ENCODE data around the gene HMCN2.

HMCN2 gene

DNA sequence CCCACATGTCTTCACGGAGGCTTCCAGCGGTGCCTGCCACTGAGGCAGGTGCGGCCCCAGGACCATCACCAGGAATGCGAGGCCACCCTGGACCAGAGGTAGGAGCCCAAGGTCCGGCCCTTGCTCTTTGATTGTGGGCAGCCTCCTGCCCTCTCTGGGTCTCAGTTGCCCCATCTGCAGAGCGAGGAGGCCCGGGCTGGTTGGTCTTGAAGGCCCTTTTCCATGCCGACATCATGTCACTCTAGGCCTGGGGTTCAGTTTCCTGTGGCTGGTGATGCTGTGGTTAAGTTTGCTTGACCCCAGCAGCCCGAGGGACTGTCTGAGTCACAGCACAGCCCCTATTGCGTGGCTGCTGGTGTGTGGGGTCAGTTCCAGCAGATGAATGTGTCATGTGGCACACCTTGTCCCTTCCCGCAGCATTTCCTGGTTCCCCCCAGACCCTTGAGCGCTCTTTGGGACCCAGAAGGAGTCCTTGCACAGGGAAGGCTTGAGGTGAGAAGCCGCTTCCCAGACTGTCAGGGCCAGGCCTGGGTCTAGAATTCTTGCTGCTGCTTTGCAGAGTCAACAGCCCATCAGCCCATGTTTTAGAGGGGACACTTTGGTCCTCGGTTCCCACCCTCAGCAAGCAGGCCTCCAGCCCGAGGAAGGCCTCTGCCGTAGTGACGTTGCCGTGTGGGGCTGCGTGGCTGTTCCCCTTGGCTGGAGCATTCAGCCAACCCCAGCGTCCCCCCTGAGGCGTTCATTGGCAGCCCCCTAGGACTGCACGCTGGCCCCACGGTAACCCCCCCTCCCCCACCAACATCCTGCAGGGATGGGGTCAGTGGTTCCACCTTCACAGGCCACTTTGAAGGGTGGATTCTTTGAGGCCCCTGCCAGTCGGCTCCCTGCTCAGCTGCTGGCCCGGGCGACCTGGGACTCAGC lies 31.0 kb upstream of the HMCN2 start:
- H3K4me3 ChIP-seq (ENCODE audit: low read length), result no peak overlapping the region
- no peak for DNase-seq (ENCODE audit: low read depth)
- TF ChIP-seq, protein P1, sequence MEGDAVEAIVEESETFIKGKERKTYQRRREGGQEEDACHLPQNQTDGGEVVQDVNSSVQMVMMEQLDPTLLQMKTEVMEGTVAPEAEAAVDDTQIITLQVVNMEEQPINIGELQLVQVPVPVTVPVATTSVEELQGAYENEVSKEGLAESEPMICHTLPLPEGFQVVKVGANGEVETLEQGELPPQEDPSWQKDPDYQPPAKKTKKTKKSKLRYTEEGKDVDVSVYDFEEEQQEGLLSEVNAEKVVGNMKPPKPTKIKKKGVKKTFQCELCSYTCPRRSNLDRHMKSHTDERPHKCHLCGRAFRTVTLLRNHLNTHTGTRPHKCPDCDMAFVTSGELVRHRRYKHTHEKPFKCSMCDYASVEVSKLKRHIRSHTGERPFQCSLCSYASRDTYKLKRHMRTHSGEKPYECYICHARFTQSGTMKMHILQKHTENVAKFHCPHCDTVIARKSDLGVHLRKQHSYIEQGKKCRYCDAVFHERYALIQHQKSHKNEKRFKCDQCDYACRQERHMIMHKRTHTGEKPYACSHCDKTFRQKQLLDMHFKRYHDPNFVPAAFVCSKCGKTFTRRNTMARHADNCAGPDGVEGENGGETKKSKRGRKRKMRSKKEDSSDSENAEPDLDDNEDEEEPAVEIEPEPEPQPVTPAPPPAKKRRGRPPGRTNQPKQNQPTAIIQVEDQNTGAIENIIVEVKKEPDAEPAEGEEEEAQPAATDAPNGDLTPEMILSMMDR (conservative IDR thresholded peaks at IDR 0.05; ENCODE audit: low read depth, low read length), result no peak

DNA sequence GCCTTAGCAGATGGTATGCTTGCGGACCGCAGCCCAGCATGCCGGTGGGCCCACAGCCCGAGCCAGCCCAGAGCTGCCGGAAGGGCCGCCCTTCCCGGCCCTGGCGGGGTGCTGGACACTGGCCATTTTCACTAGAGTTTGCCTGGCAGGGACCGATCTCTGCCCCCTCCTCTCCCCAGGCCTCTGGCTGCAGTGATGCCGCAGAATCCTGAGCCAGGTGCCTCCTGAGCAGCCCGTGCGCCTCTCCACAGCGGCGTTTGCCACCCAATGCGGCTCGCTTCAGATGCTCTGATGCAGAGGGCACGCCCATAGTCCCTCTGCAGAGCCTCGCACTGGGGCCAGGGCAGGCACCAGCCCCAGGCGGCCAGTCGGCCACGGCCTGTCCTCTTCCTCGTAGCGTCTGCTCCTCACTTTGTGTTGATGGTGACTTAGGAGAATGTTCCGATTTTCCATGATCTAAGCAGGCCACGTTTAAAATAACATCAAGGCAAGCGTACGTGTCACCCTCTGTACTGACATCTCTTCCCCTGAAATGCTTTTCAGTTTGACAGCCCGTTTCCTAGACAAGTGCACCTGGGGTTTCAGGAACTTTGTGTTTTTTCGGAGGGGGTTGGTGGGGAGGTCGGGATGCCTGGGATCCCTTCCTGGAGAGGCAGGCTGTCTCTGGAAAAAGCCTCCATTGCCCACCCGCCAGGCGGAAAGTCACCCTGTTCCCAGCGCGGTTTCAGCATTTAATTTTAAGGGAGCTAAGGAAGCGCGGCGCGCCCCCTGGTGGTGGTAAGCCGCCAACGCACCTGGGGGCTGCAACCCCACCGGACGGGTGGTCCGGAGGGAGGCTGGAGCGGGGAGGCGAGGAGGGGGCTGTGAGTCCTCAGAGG lies 29.8 kb upstream of the HMCN2 start:
- no peak overlapping the region for H3K4me3 ChIP-seq (ENCODE audit: low read length)
- TF ChIP-seq, protein P1 (conservative IDR thresholded peaks at IDR 0.05; ENCODE audit: low read depth, low read length), result peak; percentile 94
- DNase-seq (ENCODE audit: low read depth), result no peak

DNA sequence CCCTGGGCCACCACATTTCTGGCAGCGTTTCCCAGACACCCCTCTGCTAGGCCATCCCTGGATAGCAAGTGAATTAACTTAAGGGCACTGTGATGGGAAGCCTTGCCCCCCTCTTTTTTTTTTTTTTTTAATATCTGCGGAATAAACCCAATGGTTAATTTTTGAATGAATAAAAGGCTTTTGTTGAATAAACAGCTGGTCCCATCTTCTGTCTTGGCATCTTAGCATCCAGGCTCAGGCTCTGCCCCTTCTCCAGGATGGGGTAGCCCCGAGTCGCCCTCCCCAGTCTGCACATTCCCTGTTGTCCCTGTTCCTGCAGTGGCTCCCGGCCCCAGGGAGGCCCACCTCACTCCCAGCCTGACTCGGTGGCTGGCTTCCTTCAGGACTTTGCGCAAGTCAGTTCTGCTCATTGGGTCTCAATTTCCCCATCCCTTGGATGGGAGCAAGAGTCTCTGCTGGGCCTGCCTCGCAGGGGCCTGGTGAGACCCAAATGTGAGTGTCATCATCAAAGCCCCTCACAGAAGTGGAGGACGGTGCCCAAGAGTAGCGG lies 29.0 kb upstream of the HMCN2 start:
- DNase-seq (ENCODE audit: low read depth), result no peak
- TF ChIP-seq, protein P1 (conservative IDR thresholded peaks at IDR 0.05; ENCODE audit: low read depth, low read length), result no peak
- H3K4me3 ChIP-seq (ENCODE audit: low read length), result no peak overlapping the region

DNA sequence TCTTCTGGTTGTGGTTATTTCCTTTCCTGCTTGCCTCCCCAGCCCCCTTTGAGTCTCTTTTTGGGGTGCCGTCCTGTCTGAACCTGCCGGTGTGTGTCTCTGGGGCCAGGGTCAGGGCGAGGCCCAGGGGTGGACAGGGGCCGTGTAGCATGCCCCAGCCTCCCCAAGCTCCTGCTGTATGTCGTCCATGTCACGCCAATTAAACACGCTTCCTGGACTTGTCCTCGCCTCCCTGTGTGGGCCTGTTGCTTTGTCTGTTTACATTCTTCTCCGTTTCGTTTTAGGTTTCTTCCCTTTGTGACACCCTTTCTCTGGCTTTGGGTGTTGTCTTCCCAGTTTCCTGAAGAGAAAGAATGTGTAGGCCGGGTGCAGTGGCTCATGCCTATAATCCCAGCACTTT lies 28.5 kb upstream of the HMCN2 start:
- no peak for DNase-seq (ENCODE audit: low read depth)
- TF ChIP-seq, protein P1 (conservative IDR thresholded peaks at IDR 0.05; ENCODE audit: low read depth, low read length), result no peak
- H3K4me3 ChIP-seq (ENCODE audit: low read length), result no peak overlapping the region

DNA sequence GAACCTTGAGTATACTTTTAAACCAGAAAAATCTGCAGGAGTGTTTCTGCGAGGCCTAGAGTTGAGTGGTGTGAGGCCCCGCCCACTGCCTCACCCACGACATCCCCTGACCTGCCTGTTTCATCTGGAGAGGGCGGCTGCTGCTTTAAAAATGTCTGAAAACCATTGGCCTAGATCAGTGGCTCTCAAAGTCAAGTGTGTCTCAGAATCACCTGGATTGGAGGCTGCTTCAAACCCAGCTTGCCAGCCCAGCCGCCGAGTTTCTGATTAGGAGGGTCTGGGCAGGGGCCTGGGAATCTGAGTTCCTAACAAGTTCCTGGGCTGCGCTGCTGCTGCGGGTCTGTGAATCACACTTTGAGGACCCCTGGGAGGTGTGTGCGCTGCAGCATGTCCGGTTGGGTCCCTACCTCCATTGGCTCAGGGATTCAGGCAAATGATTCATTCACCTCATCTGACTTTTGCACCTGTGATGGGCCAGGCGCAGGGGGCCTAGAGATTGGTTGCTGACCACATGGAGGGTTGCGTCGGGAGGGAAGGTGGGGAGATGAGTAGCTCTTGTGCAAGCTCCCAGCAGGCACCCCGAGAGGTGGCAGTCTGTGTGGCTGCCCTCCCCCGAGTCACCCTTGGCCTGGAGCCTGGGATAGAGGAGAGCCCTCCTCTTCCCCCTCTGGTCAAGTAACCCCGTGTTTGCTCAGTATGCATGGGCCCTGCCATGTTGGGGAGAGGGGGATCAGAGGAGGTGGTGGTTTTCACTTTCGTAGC lies 27.6 kb upstream of the HMCN2 start:
- DNase-seq (ENCODE audit: low read depth), result no peak
- TF ChIP-seq, protein P1 (conservative IDR thresholded peaks at IDR 0.05; ENCODE audit: low read depth, low read length), result no peak
- no peak overlapping the region for H3K4me3 ChIP-seq (ENCODE audit: low read length)

DNA sequence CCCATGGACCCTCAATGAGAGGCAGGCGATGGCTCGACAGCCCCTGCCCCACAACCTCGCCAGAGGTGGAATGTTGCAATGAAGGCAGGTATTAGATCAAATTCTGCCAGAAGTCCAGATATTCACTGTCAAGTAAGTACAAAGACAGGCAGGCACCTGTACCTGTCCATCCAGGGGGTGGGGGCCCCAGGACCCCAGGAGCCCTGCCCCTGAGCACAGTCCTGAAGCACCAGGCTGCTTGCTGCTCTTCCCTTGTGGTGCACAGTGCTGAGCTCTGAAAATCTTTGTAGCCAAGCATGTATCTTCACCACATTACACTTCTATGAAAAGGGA lies 26.2 kb upstream of the HMCN2 start:
- TF ChIP-seq, protein P1 (conservative IDR thresholded peaks at IDR 0.05; ENCODE audit: low read depth, low read length), result no peak
- no peak overlapping the region for H3K4me3 ChIP-seq (ENCODE audit: low read length)

More for the DNA sequence above, 26.2 kb upstream of the HMCN2 start:
- no peak for DNase-seq (ENCODE audit: low read depth)

Measured in retinal pigment epithelial cell (primary cell).